Raji (cell line): ENCODE results near the gene LRRC2.

Source experiments
- POLR2A ChIP-seq: IDR thresholded peaks from 2 replicates; pipeline ENCODE4 v1.6.1; 2011; ENCODE audit warnings: low read depth, low read length, control low read depth; ENCODE audit not compliant: insufficient read depth

LRRC2 gene

GRCh38 chr3:46485779-46486175 is 80.3 kb downstream of the LRRC2 start:
- TF ChIP-seq POLR2A = no peak

- no peak for TF ChIP-seq POLR2A
Measured at GRCh38 chr3:46484911-46485778, 81.0 kb downstream of the LRRC2 start.

GRCh38 chr3:46484388-46484787 is 81.7 kb downstream of the LRRC2 start:
- no peak for TF ChIP-seq POLR2A

GRCh38 chr3:46483825-46484224 is 82.3 kb downstream of the LRRC2 start:
- no peak for TF ChIP-seq POLR2A

- TF ChIP-seq POLR2A = no peak
Measured at GRCh38 chr3:46482632-46483350, 83.3 kb downstream of the LRRC2 start.

DNA sequence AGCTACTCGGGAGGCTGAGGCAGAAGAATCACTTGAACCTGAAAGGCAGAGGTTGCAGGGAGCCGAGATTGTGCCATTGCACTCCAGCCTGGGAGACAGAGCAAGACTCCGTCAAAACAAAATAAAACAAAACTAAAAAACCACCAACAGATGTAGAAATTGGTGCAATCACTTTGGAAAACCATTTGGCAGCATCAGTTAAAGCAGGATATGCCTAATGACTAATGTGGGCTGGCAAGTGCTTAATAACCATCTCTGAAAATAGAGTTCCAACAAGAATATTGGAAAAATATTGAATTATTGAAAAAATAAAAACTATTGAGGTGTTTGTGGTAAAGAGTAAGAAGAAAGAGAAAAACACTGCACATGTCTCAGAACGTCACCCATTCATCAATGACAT is 84.5 kb downstream of the LRRC2 start:
- TF ChIP-seq POLR2A = no peak

GRCh38 chr3:46480491-46481195 is 85.5 kb downstream of the LRRC2 start:
- no peak for TF ChIP-seq POLR2A

GRCh38 chr3:46479696-46480095 is 86.4 kb downstream of the LRRC2 start:
- no peak for TF ChIP-seq POLR2A

GRCh38 chr3:46479021-46479420 is 87.1 kb downstream of the LRRC2 start:
- TF ChIP-seq POLR2A = no peak

DNA sequence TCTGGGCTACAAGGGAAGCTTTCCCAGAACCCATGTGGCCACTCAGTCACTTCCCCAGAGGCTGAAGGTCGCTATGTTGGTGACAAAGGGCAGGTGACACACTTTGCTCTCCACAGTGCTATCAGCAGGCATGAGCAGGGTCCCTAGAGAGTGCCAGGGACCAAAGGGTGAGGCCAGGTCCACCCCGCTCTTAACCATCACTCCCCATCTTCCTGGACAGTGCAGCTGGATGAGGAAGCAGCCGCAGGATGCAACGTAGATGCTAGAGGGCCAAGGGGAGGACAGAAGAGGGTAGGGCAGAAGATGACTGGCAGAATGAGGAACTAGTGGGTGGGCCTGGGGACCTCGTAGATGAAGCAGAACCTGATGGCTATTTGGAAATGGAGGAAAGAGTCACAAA is 87.8 kb downstream of the LRRC2 start:
- no peak for TF ChIP-seq POLR2A

- no peak for TF ChIP-seq POLR2A
Measured at GRCh38 chr3:46477756-46478155, 88.3 kb downstream of the LRRC2 start.

- no peak for TF ChIP-seq POLR2A
Measured at GRCh38 chr3:46477145-46477544, 89.0 kb downstream of the LRRC2 start.

- no peak for TF ChIP-seq POLR2A
Measured at GRCh38 chr3:46472736-46473135, 93.4 kb downstream of the LRRC2 start.

DNA sequence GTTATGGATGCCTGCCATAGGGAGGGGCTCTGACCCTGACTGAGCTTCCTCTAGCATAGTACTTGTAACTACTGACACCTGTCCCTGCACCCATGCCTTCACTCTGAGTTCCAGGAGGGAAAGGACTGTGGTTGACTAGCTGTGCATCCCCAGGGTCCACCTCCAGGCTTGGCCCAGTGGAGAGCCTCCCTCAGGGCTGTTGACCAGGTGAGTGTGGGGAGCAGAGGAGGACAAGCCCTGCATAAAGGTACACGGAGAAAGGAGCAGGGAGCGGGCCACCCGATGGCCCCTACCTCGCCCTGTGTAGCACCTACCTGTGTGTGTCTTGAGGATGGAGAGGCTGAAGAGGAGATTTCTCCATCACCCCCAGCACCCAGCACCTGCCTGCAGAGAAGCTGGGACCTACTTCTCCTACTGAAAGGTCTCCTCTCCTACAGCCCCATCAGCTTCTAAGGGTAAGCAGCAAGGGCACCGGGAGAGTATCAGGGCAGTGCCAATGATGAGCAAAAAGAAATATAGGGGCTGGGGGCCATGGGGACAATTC is 94.7 kb downstream of the LRRC2 start:
- no peak for TF ChIP-seq POLR2A

DNA sequence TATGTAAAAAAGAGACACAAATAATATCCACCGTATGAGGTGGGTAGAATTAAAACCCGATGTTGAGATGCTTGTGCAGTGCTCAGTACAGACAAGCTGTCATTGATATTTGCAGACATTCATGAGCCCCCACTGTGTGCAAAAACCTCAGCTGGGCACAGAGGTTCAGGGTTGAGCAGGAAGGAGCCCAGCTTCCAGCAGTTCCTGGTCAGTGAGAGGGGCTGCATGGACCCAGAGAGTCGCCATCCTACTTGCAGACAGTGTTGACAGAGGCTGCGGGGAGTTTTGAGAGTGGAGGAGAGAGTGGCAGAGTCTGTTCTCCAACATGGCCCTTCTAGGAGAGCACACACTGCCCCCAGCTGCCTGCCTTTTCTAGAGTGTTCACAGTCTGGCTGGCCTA is 95.3 kb downstream of the LRRC2 start:
- TF ChIP-seq POLR2A = no peak

DNA sequence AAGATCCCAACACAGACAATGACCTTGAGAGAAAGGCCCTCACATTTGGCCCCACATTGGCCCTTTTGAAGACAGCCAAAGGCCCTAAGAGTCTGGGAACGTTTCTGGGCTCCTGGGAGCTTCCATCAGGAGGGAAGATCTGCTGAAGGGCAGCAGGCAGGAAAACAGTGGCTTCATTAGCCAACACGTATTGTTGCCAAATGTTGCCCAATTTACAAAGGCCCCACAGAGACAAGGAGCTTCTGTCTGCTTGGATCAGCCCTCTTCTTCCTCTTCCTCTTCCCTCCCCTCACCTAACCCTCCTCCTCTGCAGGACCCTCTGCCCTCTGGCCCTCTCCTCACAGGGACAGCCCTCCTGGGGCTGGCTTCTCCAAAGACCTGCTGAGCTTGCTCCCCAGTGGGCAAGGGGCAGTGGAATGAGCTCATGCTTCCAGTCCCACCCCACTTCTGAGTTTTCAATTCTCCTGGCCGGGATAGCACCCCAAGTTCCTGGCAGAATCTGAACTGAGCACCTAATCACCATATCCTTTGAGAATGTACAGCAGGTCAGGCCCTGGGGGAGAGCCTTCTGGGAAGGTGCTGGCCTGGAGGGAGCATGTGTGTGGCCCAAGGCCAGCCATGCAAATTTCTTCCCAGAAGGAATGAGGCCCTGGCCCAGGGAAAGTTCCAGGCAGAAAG is 96.3 kb downstream of the LRRC2 start:
- no peak for TF ChIP-seq POLR2A
